Motor neuron (in vitro differentiated cells): ENCODE data around the gene TNC. TPM values are rescaled to one million over a fixed set of nuclear protein-coding genes. Genes with fewer than 3 reads are reported as not detected.

Experiments
- ATAC-seq, 8 experiments: fragments of 200-7000 bp; cut with Tn5 transposase; replicated peaks in 6 of 8; 2 replicates each; pipeline ENCODE4 v1.8.0; 2021; ENCODE audit warnings: mild to moderate bottlenecking in 8 of 8, moderate library complexity in 8 of 8
- H3K27ac ChIP-seq, 2 donors: fragments of 250-450 bp; sonication (Bioruptor Pico); 2 replicates each; pipeline ENCODE4 v1.9.0; 2021; ENCODE audit warnings: antibody characterized with exemption in 2 of 2, mild to moderate bottlenecking in 2 of 2, moderate library complexity in 1 of 2
- H3K4me1 ChIP-seq, 2 donors: fragments of 250-450 bp; sonication (Bioruptor Pico); replicated peaks in 1 of 2; 2 replicates each; pipeline ENCODE4 v1.6.1; 2021; ENCODE audit warnings: antibody characterized with exemption in 2 of 2, mild to moderate bottlenecking in 2 of 2, moderate library complexity in 1 of 2
- H3K4me3 ChIP-seq, 5 donors: fragments of 250-450 bp; sonication (Bioruptor Pico); 2 replicates each; pipeline ENCODE4 v1.9.0; 2021; ENCODE audit warnings: antibody characterized with exemption in 5 of 5, mild to moderate bottlenecking in 5 of 5, moderate library complexity in 4 of 5
- WGBS, 10 experiments: fragments of 450-650 bp; shearing (Covaris generic); methylation state at CpG; one replicate each; pipeline ENCODE4 v1.0.0; 2022; 5-methylcytosine and 5-hydroxymethylcytosine counted together
- in situ Hi-C, 9 experiments: fragments of 400-800 bp; cut with MboI; loops; one replicate each; pipeline ENCODE4 v1.15.0; 2021; ENCODE audit warnings: low sequenced_read_pairs in 9 of 9, low pct_unique_long_range_greater_than_20kb in 2 of 9; ENCODE audit not compliant: unreplicated experiment in 9 of 9
- total RNA-seq, 8 experiments: library from RNA; unstranded; fragments of 300-600 nt; gene quantifications; 2 replicates each; pipeline versions ENCODE4 v1.2.3 to v1.2.4, GENCODE V29; 2022

TNC gene
- total RNA-seq, 8 experiments from 2014 or later, result 0.10 to 95.8 (median 2.6) TPM

DNA sequence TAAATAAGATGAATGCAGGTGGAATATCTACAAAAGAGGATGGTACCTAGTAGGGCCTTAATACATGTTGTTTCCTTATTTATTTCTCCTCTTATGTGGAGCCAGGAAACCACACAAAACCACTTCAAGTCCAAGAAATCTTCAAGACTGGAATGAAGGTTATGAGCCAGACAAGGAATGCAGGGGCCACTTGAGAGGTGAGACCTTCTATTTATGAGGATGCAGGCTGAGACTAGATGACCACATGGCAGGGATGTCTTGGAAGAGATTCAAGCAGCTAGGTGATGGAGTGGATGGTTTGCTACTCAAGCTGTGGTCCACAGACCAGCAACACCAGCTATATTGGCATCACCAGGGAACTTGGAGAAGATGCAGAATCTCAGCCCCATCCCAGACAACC is 92.2 kb downstream of the TNC start:
- in situ Hi-C loops, result no loop called here
- Histone ChIP-seq H3K4me3 (no peak overlapping the region), H3K27ac (no peak overlapping the region), H3K4me1 (peaks cover 9 to 10% of the 10 kb centered on the region in 2 donors)
- ATAC-seq, result no peak

DNA sequence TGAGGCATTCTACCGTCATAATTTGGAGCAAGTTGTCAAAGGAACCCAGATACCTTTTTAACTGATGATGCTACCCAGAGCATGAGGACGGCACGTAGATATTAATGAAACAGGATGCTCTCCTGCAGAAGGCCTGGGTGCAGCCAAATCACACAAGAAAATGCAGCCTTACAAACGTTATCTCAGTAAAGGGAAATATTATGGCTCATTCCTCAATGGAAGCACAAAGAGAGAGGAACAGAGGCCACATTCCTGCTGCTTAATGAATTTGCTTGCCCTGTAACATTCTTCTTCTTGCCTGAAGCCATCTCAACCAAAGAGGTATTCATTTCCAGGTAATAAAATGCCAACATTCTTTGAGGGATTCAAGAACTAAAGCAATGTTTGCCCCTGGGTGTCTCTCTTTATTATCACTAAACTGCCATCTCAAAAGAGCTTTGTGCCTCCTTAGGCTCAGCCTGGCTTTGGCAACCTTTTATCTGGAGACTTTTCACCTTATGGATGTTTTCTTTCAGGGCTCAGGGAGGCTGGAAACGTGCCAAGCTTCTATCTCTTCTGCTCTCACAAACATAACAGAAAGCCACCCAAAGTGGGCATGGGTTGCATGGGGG is 92.9 kb downstream of the TNC start:
- WGBS, 10 experiments, result 18 to 100% (median 52%) methylated on average over 1 to 5 of the region's 5 CpGs; no CpG with 5 or more reads in 1 of the 10 experiments
- peak in 1 of 8 experiments; percentile 19 for ATAC-seq
- H3K4me3 ChIP-seq, result no peak overlapping the region
- in situ Hi-C loops, result loop anchor here in 7 of 9 experiments (25.0 kb wide), 6 partner anchors 113 to 613 kb away; partner anchors contain the start of genes TEX53 (in 4 of the 7) and TEX48 (in 1 of the 7)
- H3K4me1 ChIP-seq, result peaks cover 6 to 7% of the 10 kb centered on the region in 2 donors
- no peak overlapping the region for H3K27ac ChIP-seq

DNA sequence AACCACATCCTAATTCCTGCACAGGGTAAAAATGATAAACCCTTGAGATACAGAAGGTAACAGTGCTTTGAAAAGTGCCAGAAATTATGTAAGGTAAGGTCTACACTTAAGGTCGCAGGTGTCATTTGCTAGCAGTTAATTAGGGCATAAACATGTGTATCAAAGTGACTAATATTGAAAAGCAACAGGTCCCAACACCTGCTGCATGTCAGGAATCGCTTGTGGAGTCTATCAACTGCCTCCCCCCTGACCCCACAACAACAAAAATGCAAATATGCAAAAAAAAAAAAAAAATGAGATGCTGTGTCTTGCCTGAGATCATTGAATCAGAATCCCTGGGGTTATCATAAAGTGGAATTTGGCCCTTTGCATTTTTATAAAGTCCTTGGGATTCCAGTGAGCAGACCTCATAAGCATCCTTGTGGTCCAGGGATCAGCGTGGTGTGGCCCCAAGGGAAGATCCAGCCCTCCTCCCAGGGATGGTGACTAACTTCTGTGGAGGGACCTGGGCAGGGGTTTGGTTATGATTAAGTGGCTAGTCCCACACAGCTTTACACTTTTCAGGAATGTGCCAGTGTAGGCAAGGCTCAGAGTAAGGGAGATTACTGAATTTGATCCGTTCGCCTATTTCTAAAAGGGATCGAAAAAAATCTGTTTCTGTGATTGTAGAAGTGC is 95.1 kb downstream of the TNC start:
- WGBS, 10 experiments, result 0 to 100% (median 64%) methylated on average over 1 to 6 of the region's 6 CpGs; no CpG with 5 or more reads in 1 of the 10 experiments
- in situ Hi-C loops, result loop anchor here in 7 of 9 experiments (25.0 kb wide), 6 partner anchors 111 to 611 kb away; partner anchors contain the start of genes TEX53 (in 4 of the 7) and TEX48 (in 1 of the 7)
- no peaks in the 10 kb centered on the region for H3K4me1 ChIP-seq
- H3K4me3 ChIP-seq, result no peak overlapping the region
- no peak for ATAC-seq
- H3K27ac ChIP-seq, result no peak overlapping the region

DNA sequence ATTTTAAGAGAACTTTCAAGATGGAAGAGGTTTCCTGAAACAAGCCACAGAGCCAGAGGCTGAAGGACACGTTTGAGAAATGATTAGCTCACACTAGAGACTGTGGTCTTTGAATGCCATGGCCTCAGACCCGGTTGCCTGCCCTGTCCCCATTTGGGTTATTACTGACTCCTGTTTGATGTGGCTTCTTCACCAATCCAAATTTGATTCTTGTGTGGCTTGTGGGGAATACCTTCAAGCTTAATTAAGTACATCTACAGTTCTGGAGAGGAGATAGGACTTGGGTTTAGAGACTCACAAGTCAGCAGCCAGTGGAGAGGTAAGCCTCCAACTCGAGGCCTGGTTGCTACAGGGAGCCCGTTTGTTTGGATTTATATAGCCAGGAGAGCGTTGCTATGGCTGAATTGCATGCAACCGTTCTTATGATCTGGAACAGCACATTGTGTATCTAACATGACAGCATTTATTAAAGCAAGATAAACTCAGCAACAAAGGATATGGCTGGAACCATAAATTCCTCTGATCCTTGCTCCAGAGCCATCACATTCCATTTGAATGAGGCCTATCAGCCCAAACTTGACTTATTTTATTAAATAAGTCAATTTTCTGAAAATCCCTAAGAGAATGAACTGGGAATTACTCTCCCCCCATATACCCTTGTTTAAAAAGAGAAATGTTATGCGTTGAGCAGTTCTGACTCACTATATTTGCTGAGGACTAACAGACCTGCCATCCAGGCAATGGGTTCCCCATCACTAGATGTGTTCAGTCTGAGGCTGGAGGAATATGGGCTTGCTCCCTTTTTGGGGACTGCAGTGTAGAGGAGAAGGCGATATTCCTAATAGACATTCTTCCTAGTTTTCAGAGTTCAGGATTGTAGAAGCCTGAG is 99.2 kb downstream of the TNC start:
- ATAC-seq, result peak in 1 of 8 experiments; percentile 76
- in situ Hi-C loops, result loop anchor here in 8 of 9 experiments (10.0 to 25.0 kb wide), 11 partner anchors 104 to 614 kb away; partner anchors contain the start of genes TEX53 (in 4 of the 8) and TEX48 (in 2 of the 8)
- 0 to 83% (median 56%) methylated on average over 1 to 7 of the region's 8 CpGs for WGBS, 10 experiments

DNA sequence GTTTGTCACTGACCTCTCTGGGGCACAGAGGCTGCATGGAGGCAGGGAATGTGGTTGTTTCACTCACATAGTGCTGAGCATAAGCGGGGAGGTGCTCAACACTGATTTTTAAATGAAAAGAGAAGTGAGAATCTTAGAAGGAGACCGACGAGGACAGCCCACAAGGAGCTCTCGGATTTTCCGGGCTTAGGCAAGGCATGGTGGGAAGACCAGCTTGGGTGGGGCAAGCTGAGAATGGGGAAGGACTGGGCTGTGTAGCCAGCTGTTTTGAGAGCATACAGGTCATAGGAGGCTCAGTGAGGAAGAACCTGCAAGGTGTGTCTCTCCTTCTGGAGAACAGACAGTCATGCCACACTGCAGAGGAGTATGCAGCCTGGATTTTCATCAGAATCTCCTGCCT is 101.6 kb downstream of the TNC start:
- WGBS, 10 experiments, result 47 to 68% (median 63%) methylated on average over 1 to 4 of the region's 5 CpGs; no CpG with 5 or more reads in 7 of the 10 experiments
- no peak overlapping the region for H3K27ac ChIP-seq
- in situ Hi-C loops, result loop anchor here in 8 of 9 experiments (10.0 to 25.0 kb wide), 11 partner anchors 102 to 612 kb away; partner anchors contain the start of genes TEX53 (in 4 of the 8) and TEX48 (in 2 of the 8)
- ATAC-seq, result peak in 1 of 8 experiments; percentile 23
- no peak overlapping the region for H3K4me3 ChIP-seq
- H3K4me1 ChIP-seq, result no peaks in the 10 kb centered on the region

More for the DNA sequence above, 99.2 kb downstream of the TNC start:
- no peaks in the 10 kb centered on the region for H3K4me1 ChIP-seq
- no peak overlapping the region for H3K4me3 ChIP-seq
- H3K27ac ChIP-seq, result no peak overlapping the region

DNA sequence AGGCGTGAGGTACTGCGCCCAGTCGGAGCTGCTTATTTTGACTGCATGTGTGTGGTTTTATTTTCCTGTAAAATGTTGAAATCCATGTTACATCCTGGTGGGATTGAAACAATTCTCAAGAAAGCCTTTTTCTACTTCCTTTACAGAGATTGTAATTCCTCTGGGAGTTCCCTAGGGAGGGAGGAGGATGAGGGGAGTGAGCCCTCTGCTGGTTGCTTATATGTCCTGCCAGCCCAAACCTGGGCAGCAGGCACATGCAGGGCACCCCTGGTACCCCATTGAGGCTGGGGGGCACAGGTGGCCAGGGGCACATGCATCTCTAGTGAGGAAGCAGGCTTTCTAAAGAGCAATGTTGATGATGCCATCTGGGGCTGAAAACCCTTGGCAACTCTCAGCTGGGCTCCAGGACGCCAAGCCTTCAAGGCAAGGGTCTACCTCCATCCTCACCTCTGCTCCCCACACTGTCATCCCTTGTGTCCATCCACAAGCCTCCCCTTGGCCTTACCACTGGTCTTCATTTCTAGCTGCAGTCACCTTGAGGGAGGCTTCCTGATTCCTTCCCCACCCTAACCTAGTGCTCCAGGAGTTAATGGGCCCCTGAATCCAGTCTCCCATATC is 102.8 kb downstream of the TNC start:
- peaks cover 0 to 7% of the 10 kb centered on the region in 2 donors for H3K4me1 ChIP-seq
- in situ Hi-C loops, result loop anchor here in 8 of 9 experiments (10.0 to 25.0 kb wide), 11 partner anchors 100 to 610 kb away; partner anchors contain the start of genes TEX53 (in 4 of the 8) and TEX48 (in 2 of the 8)
- 34 to 37% methylated on average over 2 to 4 of the region's 4 CpGs; no CpG with 5 or more reads in 8 of the 10 experiments for WGBS, 10 experiments
- peak in 6 of 8 experiments; percentile 42 to 85 (median 60) for ATAC-seq
- H3K4me3 ChIP-seq, result no peak overlapping the region
- H3K27ac ChIP-seq, result no peak overlapping the region

DNA sequence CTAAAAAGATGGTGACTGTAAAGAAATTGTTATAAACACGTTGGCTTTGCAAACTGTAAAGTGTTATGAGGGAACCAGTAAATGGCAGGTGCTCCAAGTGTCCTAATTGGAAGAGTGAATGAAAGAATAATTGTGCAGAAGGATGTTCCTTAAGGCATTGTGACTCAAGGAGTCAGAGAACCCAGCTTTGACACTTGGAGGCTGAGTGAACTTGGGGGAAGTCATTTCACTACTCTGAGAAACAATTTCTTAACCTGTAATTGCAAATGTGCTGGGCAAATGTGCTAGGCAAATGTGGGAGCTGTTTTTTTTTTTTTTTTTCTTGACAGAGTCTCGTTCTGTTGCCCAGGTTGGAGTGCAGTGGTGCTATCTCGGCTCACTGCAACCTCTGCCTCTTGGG is 103.5 kb downstream of the TNC start:
- Histone ChIP-seq H3K4me1 (peaks cover 0 to 11% of the 10 kb centered on the region in 2 donors), H3K4me3 (no peak overlapping the region), H3K27ac (no peak overlapping the region)
- no peak for ATAC-seq
- in situ Hi-C loops, result loop anchor here in 8 of 9 experiments (10.0 to 25.0 kb wide), 11 partner anchors 100 to 610 kb away; partner anchors contain the start of genes TEX53 (in 4 of the 8) and TEX48 (in 2 of the 8)
- WGBS, 10 experiments, result 0 to 80% (median 22%) methylated on average over 1 to 3 of the region's 3 CpGs; no CpG with 5 or more reads in 1 of the 10 experiments

DNA sequence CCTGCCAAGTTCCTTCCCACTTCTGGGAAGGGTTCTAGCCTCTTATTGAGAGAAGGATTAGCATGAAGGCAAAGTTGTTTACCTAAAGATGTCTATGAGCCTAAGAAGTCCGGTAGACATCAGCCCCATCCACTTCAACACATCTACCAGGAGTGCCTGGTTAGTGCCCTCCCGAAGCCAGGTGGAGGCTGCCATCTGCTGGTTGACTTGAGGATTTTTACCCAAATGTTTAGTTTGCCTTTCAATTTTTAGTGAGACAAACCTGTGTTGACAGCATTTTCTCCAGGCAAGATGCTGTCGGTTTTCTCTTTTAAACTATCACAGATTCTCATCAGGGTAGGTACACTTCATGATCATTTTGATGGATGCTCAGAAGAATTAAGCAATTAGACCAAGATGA is 104.0 kb downstream of the TNC start:
- in situ Hi-C loops, result loop anchor here in 8 of 9 experiments (10.0 to 25.0 kb wide), 11 partner anchors 99 to 609 kb away; partner anchors contain the start of genes TEX53 (in 4 of the 8) and TEX48 (in 2 of the 8)
- H3K4me1 ChIP-seq, result peaks cover 0 to 14% of the 10 kb centered on the region in 2 donors
- 0 to 20% (median 0%) methylated on average over 1 to 2 of the region's 3 CpGs; no CpG with 5 or more reads in 3 of the 10 experiments for WGBS, 10 experiments
- no peak overlapping the region for H3K27ac ChIP-seq
- no peak overlapping the region for H3K4me3 ChIP-seq
- peak; percentile 47 to 85 (median 66) for ATAC-seq

DNA sequence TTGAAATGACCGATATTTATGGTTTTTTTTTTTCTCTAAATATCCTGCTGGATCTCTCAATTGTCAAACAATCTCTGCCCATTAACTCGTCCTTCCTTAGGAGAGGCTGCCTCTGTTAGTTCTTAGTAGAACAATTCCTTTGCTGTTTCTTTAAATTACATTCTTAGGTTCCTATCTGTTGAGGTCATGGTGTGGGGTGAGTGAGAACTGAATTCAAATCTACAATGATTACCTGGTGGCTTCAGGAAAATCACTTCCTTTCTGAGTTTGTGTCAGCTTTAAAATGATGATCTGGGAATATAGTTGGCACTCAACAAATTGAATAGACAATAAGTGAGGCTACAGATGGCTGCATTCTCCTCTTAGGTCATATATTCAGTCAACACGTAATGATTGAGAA is 105.5 kb downstream of the TNC start:
- 50 to 100% (median 74%) methylated on average over 1 to 3 of the region's 3 CpGs for WGBS, 10 experiments
- in situ Hi-C loops, result loop anchor here in 8 of 9 experiments (10.0 to 25.0 kb wide), 11 partner anchors 98 to 608 kb away; partner anchors contain the start of genes TEX53 (in 4 of the 8) and TEX48 (in 2 of the 8)
- no peak for ATAC-seq
- Histone ChIP-seq H3K27ac (no peak overlapping the region), H3K4me3 (no peak overlapping the region), H3K4me1 (peaks cover 0 to 14% of the 10 kb centered on the region in 2 donors)

DNA sequence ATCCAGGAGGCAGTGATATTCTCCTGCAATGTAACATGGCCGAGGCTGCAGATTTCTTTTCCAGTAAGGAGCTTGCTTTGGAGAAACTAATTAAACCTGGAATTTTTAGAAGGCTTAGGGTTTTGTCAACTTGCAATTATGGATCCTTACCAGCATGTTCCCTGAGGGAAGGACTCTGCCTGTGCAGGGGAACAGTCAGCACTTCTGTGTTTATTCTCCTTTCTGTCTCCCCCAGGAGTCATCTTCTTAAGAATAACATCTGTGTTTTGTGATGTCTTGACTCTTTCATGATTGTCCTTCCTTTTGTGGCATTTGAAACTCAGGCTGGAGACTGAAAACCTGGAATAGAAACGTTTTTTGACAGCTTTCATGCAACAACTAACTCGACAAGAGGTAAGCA is 107.1 kb downstream of the TNC start:
- Histone ChIP-seq H3K27ac (no peak overlapping the region), H3K4me1 (peaks cover 0 to 14% of the 10 kb centered on the region in 2 donors), H3K4me3 (no peak overlapping the region)
- in situ Hi-C loops, result loop anchor here in 8 of 9 experiments (10.0 to 25.0 kb wide), 11 partner anchors 96 to 606 kb away; partner anchors contain the start of genes TEX53 (in 4 of the 8) and TEX48 (in 2 of the 8)
- ATAC-seq, result no peak
- WGBS, 10 experiments, result 42 to 100% (median 53%) methylated on average over 1 to 3 of the region's 3 CpGs; no CpG with 5 or more reads in 2 of the 10 experiments

DNA sequence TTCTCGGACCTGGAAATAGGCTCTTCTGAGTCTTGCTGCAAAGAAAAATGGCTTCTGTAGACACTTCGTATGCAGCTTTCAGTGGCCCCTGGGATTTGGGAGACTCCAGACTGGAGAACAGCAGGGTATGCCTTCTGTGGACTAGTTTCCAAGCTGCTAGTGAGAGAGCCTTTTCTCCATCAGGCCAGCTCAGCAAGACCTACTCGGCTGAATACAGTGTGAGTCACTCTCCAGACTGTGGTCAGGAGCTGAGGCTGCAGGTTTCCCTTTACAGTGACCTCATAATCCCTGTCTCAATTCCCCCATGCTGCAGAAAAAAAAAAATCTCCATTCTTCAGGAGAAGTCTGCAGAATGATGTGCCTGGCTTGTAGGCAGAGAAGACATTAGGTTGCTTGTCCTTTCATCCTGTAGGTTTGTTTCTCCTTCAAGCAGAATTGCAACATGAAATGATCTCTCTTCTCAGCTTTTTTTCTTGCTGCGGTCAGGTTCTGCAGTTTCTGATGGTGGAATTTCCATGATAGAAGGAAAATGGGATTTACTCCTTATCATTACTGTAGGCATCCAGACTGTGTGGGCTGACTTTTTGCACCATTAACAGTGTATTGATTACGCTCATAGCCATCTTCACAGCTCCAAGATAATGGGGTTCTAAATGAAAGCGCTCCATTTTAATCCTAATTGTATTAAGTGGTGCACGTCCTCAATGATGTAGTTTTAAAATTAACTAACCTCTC is 109.3 kb downstream of the TNC start:
- WGBS, 10 experiments, result 61 to 100% (median 82%) methylated on average over 1 to 5 of the region's 7 CpGs; no CpG with 5 or more reads in 2 of the 10 experiments
- H3K27ac ChIP-seq, result no peak overlapping the region
- no peak overlapping the region for H3K4me3 ChIP-seq
- in situ Hi-C loops, result loop anchor here in 7 of 9 experiments (25.0 kb wide), 6 partner anchors 96 to 596 kb away; partner anchors contain the start of genes TEX53 (in 4 of the 7) and TEX48 (in 1 of the 7)
- peaks cover 0 to 18% of the 10 kb centered on the region in 2 donors for H3K4me1 ChIP-seq
- ATAC-seq, result peak in 7 of 8 experiments; percentile 43 to 97 (median 90)
